HepG2 (cell line): ENCODE data around the gene LY6G5B. TPM values are rescaled to one million over a fixed set of nuclear protein-coding genes. Genes with fewer than 3 reads are reported as not detected.

Source experiments
- CHD4 ChIP-seq: fragments of 200-600 bp; sonication (generic); IDR thresholded peaks from 2 replicates; pipeline ENCODE4 v1.7.0; 2017; ENCODE audit warnings: mild to moderate bottlenecking, low read length, borderline replicate concordance
- FOXA3 ChIP-seq: IDR thresholded peaks from 2 replicates; pipeline ENCODE4 v1.6.1; 2016; ENCODE audit warnings: missing genetic modification reagents, missing compliant biosample characterization
- FOXO1 ChIP-seq: sonication (generic); formaldehyde crosslinking; IDR thresholded peaks from 2 replicates; pipeline ENCODE4 v1.4.0; 2020; ENCODE audit warnings: missing genetic modification reagents
- FOXP1 ChIP-seq, 2 experiments: fragments of 450-650 bp in 1 of 2; IDR thresholded peaks; 2 replicates each; pipeline ENCODE4 v1.6.1; 2017 to 2018; ENCODE audit warnings: antibody characterized with exemption in 1 of 2
- FOXP4 ChIP-seq: sonication (generic); formaldehyde crosslinking; IDR thresholded peaks from 2 replicates; pipeline ENCODE4 v1.4.0; 2020; ENCODE audit warnings: missing genetic modification reagents
- KDM6A ChIP-seq: IDR thresholded peaks from 2 replicates; pipeline ENCODE4 v1.6.1; 2016; ENCODE audit warnings: low read depth
- MAZ ChIP-seq, 2 experiments: sonication (generic) in 1 of 2; formaldehyde crosslinking in 1 of 2; IDR thresholded peaks; 2 replicates each; pipeline versions ENCODE4 v1.5.0 to v1.6.1; 2012 to 2020; ENCODE audit warnings: low read depth in 2 of 2, mild to moderate bottlenecking in 2 of 2, borderline replicate concordance in 1 of 2, improper control_type of control experiment in 1 of 2, low read length in 1 of 2, missing genetic modification reagents in 1 of 2, moderate library complexity in 1 of 2
- MXD4 ChIP-seq: IDR thresholded peaks from 2 replicates; pipeline ENCODE4 v1.6.1; 2016; ENCODE audit warnings: mild to moderate bottlenecking, missing biosample characterization, missing genetic modification reagents
- NONO ChIP-seq, 2 experiments: fragments of 450-650 bp in 1 of 2; sonication (generic) in 1 of 2; formaldehyde crosslinking in 1 of 2; IDR thresholded peaks in 1 of 2; conservative IDR thresholded peaks in 1 of 2; 2 replicates each; pipeline versions ENCODE4 v1.6.1 to v1.8.0; 2017 to 2022; ENCODE audit warnings: mild to moderate bottlenecking in 1 of 2, missing genetic modification reagents in 1 of 2, moderate library complexity in 1 of 2
- NRL ChIP-seq: sonication (generic); formaldehyde crosslinking; IDR thresholded peaks from 2 replicates; pipeline ENCODE4 v1.5.0; 2020; ENCODE audit warnings: missing genetic modification reagents, mild to moderate bottlenecking, moderate library complexity, borderline replicate concordance
- SNRNP70 ChIP-seq: fragments of 200-400 bp; formaldehyde crosslinking; IDR thresholded peaks from 2 replicates; pipeline ENCODE4 v1.6.1; 2017; ENCODE audit warnings: mild to moderate bottlenecking, low read depth, low read length, moderate library complexity
- ZFYVE20 ChIP-seq: sonication (generic); formaldehyde crosslinking; IDR thresholded peaks from 2 replicates; pipeline ENCODE4 v1.8.0; 2023; ENCODE audit warnings: low read depth, mild to moderate bottlenecking, moderate library complexity, missing genetic modification reagents, borderline replicate concordance
- ZNF292 ChIP-seq: sonication (generic); formaldehyde crosslinking; IDR thresholded peaks from 2 replicates; pipeline ENCODE4 v1.8.1; 2022; ENCODE audit warnings: mild to moderate bottlenecking, low read depth, missing genetic modification reagents, borderline replicate concordance
- ZNF558 ChIP-seq: sonication (generic); formaldehyde crosslinking; IDR thresholded peaks from 2 replicates; pipeline ENCODE4 v1.9.0; 2022; ENCODE audit warnings: mild to moderate bottlenecking, missing genetic modification reagents, borderline replicate concordance
- polyA plus RNA-seq, 8 experiments: library from polyadenylated mRNA; depleted of rRNA in 3 of 8; stranded (reverse) in 7 of 8; unstranded in 1 of 8; fragments of >200 nt; fragmentation: Illumina TruSeq in 4 of 8; extraction: Trizol in 4 of 8; gene quantifications; 2 replicates each; pipeline versions ENCODE4 v1.2.1 to v1.2.3, GENCODE V29; 2011 to 2016; ENCODE audit warnings: low read depth in 4 of 8, missing spikeins in 1 of 8, mixed read lengths in 1 of 8; ENCODE audit not compliant: insufficient read depth in 1 of 8
- total RNA-seq, 5 experiments: library from RNA; depleted of rRNA; stranded (reverse); fragments of >200 nt; fragmentation: Illumina TruSeq; extraction: Trizol; gene quantifications; 2 replicates each; pipeline ENCODE4 v1.2.3, GENCODE V29; 2016; ENCODE audit warnings: low read depth in 1 of 5
- TF ChIP-seq, protein P1 (sequence below), 2 experiments: sonication (generic) in 1 of 2; formaldehyde crosslinking in 1 of 2; IDR thresholded peaks; 2 replicates each; pipeline versions ENCODE4 v1.4.0 to v1.6.1; 2016 to 2020; ENCODE audit warnings: borderline replicate concordance in 1 of 2, low read depth in 1 of 2, mild to moderate bottlenecking in 1 of 2, missing genetic modification reagents in 1 of 2
- TF ChIP-seq, protein P2 (sequence below): sonication (generic); formaldehyde crosslinking; IDR thresholded peaks from 2 replicates; pipeline ENCODE4 v1.9.0; 2021; ENCODE audit warnings: missing genetic modification reagents, mild to moderate bottlenecking, borderline replicate concordance

Gene LY6G5B
- total and polyA plus RNA-seq, 2 of the 13 experiments (the other 11 are each of a cell fraction or from before 2014, with no cell fraction given) = 7.8 to 15.7 TPM

DNA sequence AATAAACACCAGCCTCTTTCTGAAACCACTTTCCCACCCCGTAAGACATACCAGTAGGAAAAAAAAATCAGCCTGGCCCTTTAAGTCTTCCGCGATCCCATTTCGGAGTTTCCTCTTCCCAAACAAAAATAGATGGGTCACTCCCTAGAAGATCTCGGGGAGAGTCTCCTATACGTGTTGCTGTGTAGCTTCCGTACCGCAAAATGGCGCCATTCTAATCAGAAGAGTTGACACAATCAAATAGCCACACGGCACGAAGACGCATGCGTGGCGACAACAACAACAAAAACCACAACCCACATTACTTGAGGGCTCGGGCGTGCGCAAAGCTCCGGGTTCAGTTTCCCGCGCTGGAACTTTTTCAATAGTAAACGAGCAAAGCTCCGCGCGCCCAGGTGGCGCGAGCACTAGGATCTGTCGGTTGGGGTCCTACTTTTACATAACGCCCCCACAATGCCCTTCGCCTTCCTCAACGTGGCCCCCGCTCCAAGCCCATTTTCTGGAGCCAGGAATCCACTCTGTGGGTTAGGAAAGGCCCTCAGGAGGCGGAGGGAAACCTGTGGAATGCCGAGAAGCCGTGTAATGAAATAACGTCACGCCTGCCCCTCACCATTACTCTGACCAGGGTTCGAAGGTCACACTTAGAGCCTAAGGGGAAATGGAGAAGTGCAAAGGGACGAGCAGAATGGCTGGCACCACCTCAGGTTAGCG, 4.8 kb upstream of the LY6G5B start, which contains the start of gene GPANK1 (continued):
- TF ChIP-seq, protein P1, sequence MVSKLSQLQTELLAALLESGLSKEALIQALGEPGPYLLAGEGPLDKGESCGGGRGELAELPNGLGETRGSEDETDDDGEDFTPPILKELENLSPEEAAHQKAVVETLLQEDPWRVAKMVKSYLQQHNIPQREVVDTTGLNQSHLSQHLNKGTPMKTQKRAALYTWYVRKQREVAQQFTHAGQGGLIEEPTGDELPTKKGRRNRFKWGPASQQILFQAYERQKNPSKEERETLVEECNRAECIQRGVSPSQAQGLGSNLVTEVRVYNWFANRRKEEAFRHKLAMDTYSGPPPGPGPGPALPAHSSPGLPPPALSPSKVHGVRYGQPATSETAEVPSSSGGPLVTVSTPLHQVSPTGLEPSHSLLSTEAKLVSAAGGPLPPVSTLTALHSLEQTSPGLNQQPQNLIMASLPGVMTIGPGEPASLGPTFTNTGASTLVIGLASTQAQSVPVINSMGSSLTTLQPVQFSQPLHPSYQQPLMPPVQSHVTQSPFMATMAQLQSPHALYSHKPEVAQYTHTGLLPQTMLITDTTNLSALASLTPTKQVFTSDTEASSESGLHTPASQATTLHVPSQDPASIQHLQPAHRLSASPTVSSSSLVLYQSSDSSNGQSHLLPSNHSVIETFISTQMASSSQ (IDR thresholded peaks at IDR 0.05; ENCODE audit: low read depth) = no peak; the same call in 1 of the 2 replicates
- TF ChIP-seq, protein P1 (CRISPR knock-in tag; IDR thresholded peaks at IDR 0.05; ENCODE audit: borderline replicate concordance) = no peak
- TF ChIP-seq FOXP1 (IDR thresholded peaks at IDR 0.05) (peak; percentile 90), FOXP1 (CRISPR knock-in tag; IDR thresholded peaks at IDR 0.05) (peak; percentile 83), KDM6A (CRISPR knock-in tag) (0 out of 2 replicates have a peak, but pooled peaks have one; percentile 8), ZNF558 (CRISPR knock-in tag) (peak; percentile 18; the same call in 1 of the 2 replicates), SNRNP70 (no peak), ZFYVE20 (no peak), MXD4 (CRISPR knock-in tag) (peak; percentile 24; the same call in 1 of the 2 replicates), FOXP4 (CRISPR knock-in tag) (peak; percentile 67; the same call in 1 of the 2 replicates), NONO (IDR thresholded peaks at IDR 0.05) (no peak), NONO (CRISPR knock-in tag; conservative IDR thresholded peaks at IDR 0.05) (peak; percentile 88; the same call in 1 of the 2 replicates), ZNF292 (CRISPR knock-in tag) (no peak), FOXO1 (peak; percentile 67; the same call in 1 of the 2 replicates), CHD4 (no peak), NRL (CRISPR knock-in tag) (no peak), FOXA3 (CRISPR knock-in tag) (peak; percentile 66), MAZ (IDR thresholded peaks at IDR 0.05; ENCODE audit: borderline replicate concordance, low read depth, low read length) (no peak), MAZ (CRISPR knock-in tag; IDR thresholded peaks at IDR 0.05; ENCODE audit: low read depth) (no peak; the same call in 1 of the 2 replicates)
- TF ChIP-seq, protein P2, sequence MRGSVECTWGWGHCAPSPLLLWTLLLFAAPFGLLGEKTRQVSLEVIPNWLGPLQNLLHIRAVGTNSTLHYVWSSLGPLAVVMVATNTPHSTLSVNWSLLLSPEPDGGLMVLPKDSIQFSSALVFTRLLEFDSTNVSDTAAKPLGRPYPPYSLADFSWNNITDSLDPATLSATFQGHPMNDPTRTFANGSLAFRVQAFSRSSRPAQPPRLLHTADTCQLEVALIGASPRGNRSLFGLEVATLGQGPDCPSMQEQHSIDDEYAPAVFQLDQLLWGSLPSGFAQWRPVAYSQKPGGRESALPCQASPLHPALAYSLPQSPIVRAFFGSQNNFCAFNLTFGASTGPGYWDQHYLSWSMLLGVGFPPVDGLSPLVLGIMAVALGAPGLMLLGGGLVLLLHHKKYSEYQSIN (CRISPR knock-in tag) = no peak
